Vagina (tissue), 2 donors: ENCODE data around the gene ALDH3B1. TPM values are rescaled to one million over a fixed set of nuclear protein-coding genes. Genes with fewer than 3 reads are reported as not detected.

Source experiments
- DNase-seq, 2 donors: peaks; one replicate each; pipeline ENCODE4 v3.0.0-alpha.2; 2017; ENCODE audit errors: extremely low spot score in 2 of 2
- H3K27ac ChIP-seq: fragments of 200-600 bp; sonication (generic); one replicate; pipeline ENCODE4 v1.5.1; 2019
- H3K27me3 ChIP-seq: fragments of 200-600 bp; sonication (generic); one replicate; pipeline ENCODE4 v1.5.1; 2019
- H3K36me3 ChIP-seq, 2 donors: fragments of 200-600 bp; sonication (generic); one replicate each; pipeline ENCODE4 v1.5.1; 2017 to 2019
- H3K4me1 ChIP-seq: fragments of 200-600 bp; sonication (generic); one replicate; pipeline ENCODE4 v1.5.1; 2019
- H3K4me3 ChIP-seq, 2 donors: fragments of 200-600 bp; sonication (generic); 1 replicate in 1 of 2; 2 replicates in 1 of 2; pipeline ENCODE4 v1.5.1; 2016 to 2019
- H3K9me3 ChIP-seq: fragments of 200-600 bp; sonication (generic); one replicate; pipeline ENCODE4 v1.5.1; 2019
- POLR2A ChIP-seq, 2 donors: fragments of 450-650 bp; IDR thresholded peaks; one replicate each; pipeline ENCODE4 v1.6.1; 2017; ENCODE audit warnings: antibody characterized with exemption in 2 of 2, mild to moderate bottlenecking in 2 of 2, moderate library complexity in 2 of 2
- POLR2AphosphoS5 ChIP-seq, 2 donors: sonication (generic); formaldehyde crosslinking; IDR thresholded peaks; one replicate each; pipeline ENCODE4 v1.9.0; 2017; ENCODE audit warnings: antibody characterized with exemption in 2 of 2, mild to moderate bottlenecking in 2 of 2, low read depth in 1 of 2; ENCODE audit not compliant: insufficient read depth in 1 of 2
- intact Hi-C: fragments of 100-400 bp; cut with DNase I; formaldehyde crosslinking; loops from one replicate; pipeline ENCODE4 v1.15.1; 2023
- total RNA-seq: library from RNA; depleted of rRNA; stranded (reverse); fragments of >200 nt; gene quantifications from one replicate; pipeline ENCODE4 v1.2.3, GENCODE V29; 2016
- TF ChIP-seq, protein P1 (sequence below), 3 experiments: fragments of 450-650 bp in 2 of 3; fragments of 200-600 bp in 1 of 3; sonication (generic) in 1 of 3; IDR thresholded peaks; one replicate each; pipeline ENCODE4 v1.5.1; 2017 to 2019; ENCODE audit warnings: antibody characterized with exemption in 3 of 3, mild to moderate bottlenecking in 2 of 3, moderate library complexity in 2 of 3

The ALDH3B1 gene
- total RNA-seq, 1 donor from 2014 or later = 22.1 TPM

DNA sequence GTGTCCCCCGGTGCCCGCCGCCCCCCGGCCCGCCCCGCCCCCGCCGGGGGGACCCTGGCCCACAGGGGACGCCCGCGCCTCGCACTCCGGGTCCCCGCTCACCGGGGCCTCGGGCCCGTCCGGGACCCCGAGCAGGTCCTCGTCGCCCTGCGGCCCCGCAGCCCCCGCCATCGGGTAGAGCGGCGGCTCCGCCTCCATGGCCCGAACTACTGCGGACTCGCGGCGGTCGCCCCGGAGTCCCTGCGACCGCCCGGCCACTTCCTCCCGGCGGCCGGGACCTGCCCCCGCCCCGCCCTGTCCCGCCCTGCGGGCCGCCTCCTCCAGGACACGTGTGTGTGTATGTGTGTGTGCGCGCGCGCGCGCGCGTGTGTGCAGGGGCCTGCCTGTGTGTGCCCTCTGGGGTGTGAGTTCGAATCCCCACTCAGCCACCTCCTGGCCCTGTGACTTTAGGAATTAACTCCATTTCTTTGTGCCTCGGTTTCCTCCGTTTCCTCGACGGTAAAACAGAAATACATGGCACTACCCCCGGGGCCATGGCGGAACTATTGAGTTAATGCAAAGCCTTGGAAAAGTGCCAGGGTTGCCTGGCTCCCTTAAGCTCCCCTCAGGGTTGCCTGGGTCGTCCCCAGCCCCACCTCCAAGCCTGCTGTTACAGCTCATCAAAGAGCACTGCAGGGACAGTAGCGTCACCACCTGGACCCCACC is 6.1 kb upstream of the ALDH3B1 start, which contains the start of gene UNC93B1:
UNC93B1 (minus strand) TSS at position 252 of the 705 bp plus-strand sequence; CDS start at position 198, 54 bp downstream.
- peak within 1 kb of the TSS; percentile 78 for H3K27ac ChIP-seq
- H3K4me3 ChIP-seq = peak within 1 kb of the TSS; percentile 71 to 84
- peaks cover 35% of the 10 kb centered on the region for H3K4me1 ChIP-seq
- intact Hi-C loops = no loop called here
- no peaks in the 10 kb centered on the region for H3K36me3 ChIP-seq
- H3K9me3 ChIP-seq = no peaks in the 10 kb centered on the region
- no peak for DNase-seq
- H3K27me3 ChIP-seq = no peaks in the 10 kb centered on the region
- TF ChIP-seq POLR2AphosphoS5 (IDR thresholded peaks at IDR 0.05; ENCODE audit: insufficient read depth in 1 of 2, low read depth in 1 of 2) = peak in 1 of 2 donors; percentile 28
- TF ChIP-seq POLR2A (IDR thresholded peaks at IDR 0.05) = peak in 1 of 2 donors; percentile 26
- TF ChIP-seq, protein P1, sequence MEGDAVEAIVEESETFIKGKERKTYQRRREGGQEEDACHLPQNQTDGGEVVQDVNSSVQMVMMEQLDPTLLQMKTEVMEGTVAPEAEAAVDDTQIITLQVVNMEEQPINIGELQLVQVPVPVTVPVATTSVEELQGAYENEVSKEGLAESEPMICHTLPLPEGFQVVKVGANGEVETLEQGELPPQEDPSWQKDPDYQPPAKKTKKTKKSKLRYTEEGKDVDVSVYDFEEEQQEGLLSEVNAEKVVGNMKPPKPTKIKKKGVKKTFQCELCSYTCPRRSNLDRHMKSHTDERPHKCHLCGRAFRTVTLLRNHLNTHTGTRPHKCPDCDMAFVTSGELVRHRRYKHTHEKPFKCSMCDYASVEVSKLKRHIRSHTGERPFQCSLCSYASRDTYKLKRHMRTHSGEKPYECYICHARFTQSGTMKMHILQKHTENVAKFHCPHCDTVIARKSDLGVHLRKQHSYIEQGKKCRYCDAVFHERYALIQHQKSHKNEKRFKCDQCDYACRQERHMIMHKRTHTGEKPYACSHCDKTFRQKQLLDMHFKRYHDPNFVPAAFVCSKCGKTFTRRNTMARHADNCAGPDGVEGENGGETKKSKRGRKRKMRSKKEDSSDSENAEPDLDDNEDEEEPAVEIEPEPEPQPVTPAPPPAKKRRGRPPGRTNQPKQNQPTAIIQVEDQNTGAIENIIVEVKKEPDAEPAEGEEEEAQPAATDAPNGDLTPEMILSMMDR (IDR thresholded peaks at IDR 0.05) = no peak

DNA sequence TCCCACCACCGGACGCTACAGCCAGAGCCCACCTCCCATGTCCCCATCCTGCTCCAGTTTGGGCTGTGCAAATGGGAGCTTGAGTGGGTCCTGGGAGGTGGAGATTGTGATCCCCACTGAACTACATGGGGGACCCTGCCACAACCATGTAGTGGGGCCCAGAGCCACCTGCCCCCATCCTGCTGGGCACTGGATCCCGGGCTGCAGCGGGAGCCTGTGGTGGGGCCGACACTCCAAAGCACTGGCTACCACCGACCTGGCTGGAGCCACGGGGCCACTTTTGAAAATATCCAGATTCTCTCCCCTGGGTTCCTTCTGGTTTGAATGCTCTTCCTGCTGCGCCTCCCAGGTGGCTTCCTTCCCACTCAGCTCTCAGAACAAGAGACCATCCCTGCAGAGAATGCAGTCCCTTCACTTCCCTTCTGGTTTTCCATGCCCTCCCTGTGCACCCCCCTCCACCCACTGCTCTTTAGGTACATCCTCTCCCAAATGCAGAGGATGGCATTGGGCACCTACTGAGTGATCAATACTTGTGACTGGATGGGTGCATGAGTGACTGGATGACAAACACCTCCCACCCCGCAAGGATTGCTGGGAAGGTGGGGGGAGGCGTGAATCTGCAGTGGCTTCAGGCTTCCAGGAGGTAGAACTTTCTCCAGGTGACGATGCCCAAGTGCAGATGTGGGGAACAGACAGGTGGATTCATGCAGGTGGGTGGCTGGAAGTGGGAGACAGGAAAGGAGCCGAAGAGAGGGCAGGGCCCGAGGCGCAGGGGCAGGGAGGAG is 5.4 kb upstream of the ALDH3B1 start:
- H3K27me3 ChIP-seq = no peaks in the 10 kb centered on the region
- intact Hi-C loops = no loop called here
- peaks cover 43% of the 10 kb centered on the region for H3K4me1 ChIP-seq
- TF ChIP-seq POLR2AphosphoS5 (IDR thresholded peaks at IDR 0.05; ENCODE audit: insufficient read depth in 1 of 2, low read depth in 1 of 2) (no peak), POLR2A (IDR thresholded peaks at IDR 0.05) (no peak)
- peak overlapping the region; percentile 71 to 84 for H3K4me3 ChIP-seq
- H3K27ac ChIP-seq = no peak overlapping the region
- H3K36me3 ChIP-seq = no peaks in the 10 kb centered on the region
- no peaks in the 10 kb centered on the region for H3K9me3 ChIP-seq
- DNase-seq = no peak

DNA sequence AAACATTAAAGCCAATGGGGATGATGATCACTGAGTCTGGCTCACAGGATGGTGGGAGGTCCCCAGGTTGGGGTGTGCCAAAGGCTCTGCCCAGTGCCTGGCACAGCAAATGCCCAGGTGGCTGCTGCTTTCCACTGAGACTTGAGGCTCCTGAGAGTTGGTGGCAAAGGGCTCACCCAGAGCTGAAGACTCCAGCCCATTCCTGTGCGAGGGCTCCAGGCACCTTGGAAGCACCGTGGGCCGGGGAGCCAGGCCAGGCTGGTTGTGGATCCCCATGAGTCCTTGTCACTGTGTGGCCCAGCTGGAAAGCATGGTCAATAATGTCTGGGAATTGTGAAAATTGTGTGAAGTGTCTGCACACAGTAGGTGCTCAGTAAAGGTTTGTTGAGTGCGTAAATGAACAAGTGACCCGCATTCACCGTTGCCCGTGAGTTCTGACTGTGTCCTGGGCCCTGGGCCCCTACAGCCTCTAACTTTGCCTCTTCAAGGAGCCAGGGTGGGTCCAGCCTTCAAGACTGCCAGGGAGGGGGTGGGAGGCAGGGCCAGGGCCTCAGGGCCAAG is 3.4 kb upstream of the ALDH3B1 start:
- no peak for DNase-seq
- no peaks in the 10 kb centered on the region for H3K36me3 ChIP-seq
- peaks cover 62% of the 10 kb centered on the region for H3K4me1 ChIP-seq
- H3K27ac ChIP-seq = no peak overlapping the region
- TF ChIP-seq, protein P1 (IDR thresholded peaks at IDR 0.05) = no peak
- TF ChIP-seq POLR2A (IDR thresholded peaks at IDR 0.05) (no peak), POLR2AphosphoS5 (IDR thresholded peaks at IDR 0.05; ENCODE audit: insufficient read depth in 1 of 2, low read depth in 1 of 2) (no peak)
- H3K4me3 ChIP-seq = no peak overlapping the region
- no peaks in the 10 kb centered on the region for H3K27me3 ChIP-seq
- H3K9me3 ChIP-seq = no peaks in the 10 kb centered on the region
- intact Hi-C loops = no loop called here

DNA sequence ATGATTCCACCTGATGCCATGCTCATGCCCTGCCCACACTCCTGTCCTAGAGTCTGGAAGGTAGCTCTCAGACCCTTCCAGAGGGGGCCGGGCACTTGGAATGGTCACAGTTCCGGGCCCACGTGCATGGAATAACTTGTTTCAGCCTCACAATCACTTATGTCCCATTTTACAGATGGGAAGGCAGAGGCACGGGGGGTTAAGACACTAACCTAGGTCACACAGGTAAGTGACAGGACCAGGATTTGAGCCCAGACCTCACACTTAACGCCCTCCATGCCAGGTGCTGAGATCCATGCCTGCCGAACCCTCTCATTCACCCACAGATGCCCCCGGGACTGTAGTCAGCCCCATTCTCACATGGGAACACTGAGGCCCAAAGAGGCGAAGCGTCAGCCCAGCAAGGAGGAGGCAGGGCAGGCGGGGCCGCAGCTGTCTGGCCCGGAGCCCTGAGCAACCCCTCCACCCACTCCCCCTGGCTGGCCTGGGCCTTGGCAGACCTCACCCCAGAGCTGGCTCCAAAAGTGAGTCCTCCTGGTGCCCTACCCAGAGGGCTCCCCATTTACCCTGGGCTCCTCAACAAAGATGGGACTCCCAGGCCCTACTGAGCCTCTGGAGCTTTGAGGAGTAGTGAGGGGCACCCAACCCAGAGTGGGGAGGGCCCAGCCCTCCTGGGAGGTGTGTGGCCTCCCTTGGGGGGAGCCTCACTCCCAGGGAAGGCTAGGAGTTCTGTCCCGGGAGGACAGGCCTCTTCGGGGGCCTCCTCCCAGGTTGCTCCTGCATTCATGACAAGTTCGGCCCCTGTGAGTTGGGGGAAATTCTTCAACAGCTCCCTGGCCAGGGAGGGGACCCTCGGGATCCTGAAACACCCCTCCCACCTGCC is 2.4 kb upstream of the ALDH3B1 start:
- intact Hi-C loops = no loop called here
- Histone ChIP-seq H3K4me1 (peaks cover 65% of the 10 kb centered on the region), H3K36me3 (no peaks in the 10 kb centered on the region), H3K4me3 (no peak overlapping the region), H3K27me3 (no peaks in the 10 kb centered on the region), H3K9me3 (no peaks in the 10 kb centered on the region), H3K27ac (no peak overlapping the region)
- DNase-seq = no peak
- TF ChIP-seq POLR2A (IDR thresholded peaks at IDR 0.05) (no peak), POLR2AphosphoS5 (IDR thresholded peaks at IDR 0.05; ENCODE audit: insufficient read depth in 1 of 2, low read depth in 1 of 2) (no peak)
- TF ChIP-seq, protein P1 (IDR thresholded peaks at IDR 0.05) = no peak
